GM06990 (cell line): ENCODE results near the gene TNP2.
"Not testable (repeated sequence)": the region's sequence is repeated elsewhere in the genome, so short reads cannot be mapped to it uniquely, and the experiment has no call there.

Source experiments
- DNase-seq: peaks from one replicate; pipeline ENCODE4 v3.0.0-alpha.2; 2011; ENCODE audit not compliant: insufficient read length; ENCODE audit errors: extremely low read depth
- H3K27me3 ChIP-seq: replicated peaks from 2 replicates; pipeline ENCODE4 v1.6.0; 2011; ENCODE audit warnings: low read length; ENCODE audit not compliant: control insufficient read depth, insufficient read depth
- H3K36me3 ChIP-seq: 2 replicates; pipeline ENCODE4 v1.5.1; 2011; ENCODE audit warnings: low read length; ENCODE audit not compliant: control insufficient read depth, insufficient read depth
- H3K4me3 ChIP-seq: replicated peaks from 2 replicates; pipeline ENCODE4 v1.5.1; 2011; ENCODE audit warnings: low read depth, mild to moderate bottlenecking, control low read depth, low read length
- CTCF ChIP-seq: IDR thresholded peaks from 2 replicates; pipeline ENCODE4 v1.5.1; 2011; ENCODE audit warnings: low read length, control low read depth, mild to moderate bottlenecking, inconsistent platforms; ENCODE audit not compliant: insufficient read depth, poor library complexity, severe bottlenecking

The TNP2 gene

GRCh38 chr16:11302977-11303376, 33.9 kb upstream of the TNP2 start:
- Histone ChIP-seq H3K27me3 (no peaks in the 10 kb centered on the region), H3K4me3 (no peak overlapping the region), H3K36me3 (no peaks in the 10 kb centered on the region)
- no peak for TF ChIP-seq CTCF
- no peak for DNase-seq

GRCh38 chr16:11301645-11302501, 32.7 kb upstream of the TNP2 start:
- H3K4me3 ChIP-seq = no peak overlapping the region
- TF ChIP-seq CTCF = no peak
- DNase-seq = no peak
- no peaks in the 10 kb centered on the region for H3K36me3 ChIP-seq
- H3K27me3 ChIP-seq = no peaks in the 10 kb centered on the region

- Histone ChIP-seq H3K4me3 (no peak overlapping the region), H3K27me3 (no peaks in the 10 kb centered on the region), H3K36me3 (no peaks in the 10 kb centered on the region)
- no peak for TF ChIP-seq CTCF
- DNase-seq = no peak
Measured at GRCh38 chr16:11300560-11300892, 31.4 kb upstream of the TNP2 start.

- Histone ChIP-seq H3K4me3 (no peak overlapping the region), H3K27me3 (no peaks in the 10 kb centered on the region), H3K36me3 (no peaks in the 10 kb centered on the region)
- TF ChIP-seq CTCF = no peak
- no peak for DNase-seq
Measured at GRCh38 chr16:11299865-11300559, 30.9 kb upstream of the TNP2 start.

- H3K36me3 ChIP-seq, H3K4me3 ChIP-seq, H3K27me3 ChIP-seq: not testable (repeated sequence)
- peak; percentile 57 for DNase-seq
Measured at GRCh38 chr16:11298950-11299547, 29.9 kb upstream of the TNP2 start.
